ENCODE results near the gene MAPKAP1.

Gene MAPKAP1

DNA sequence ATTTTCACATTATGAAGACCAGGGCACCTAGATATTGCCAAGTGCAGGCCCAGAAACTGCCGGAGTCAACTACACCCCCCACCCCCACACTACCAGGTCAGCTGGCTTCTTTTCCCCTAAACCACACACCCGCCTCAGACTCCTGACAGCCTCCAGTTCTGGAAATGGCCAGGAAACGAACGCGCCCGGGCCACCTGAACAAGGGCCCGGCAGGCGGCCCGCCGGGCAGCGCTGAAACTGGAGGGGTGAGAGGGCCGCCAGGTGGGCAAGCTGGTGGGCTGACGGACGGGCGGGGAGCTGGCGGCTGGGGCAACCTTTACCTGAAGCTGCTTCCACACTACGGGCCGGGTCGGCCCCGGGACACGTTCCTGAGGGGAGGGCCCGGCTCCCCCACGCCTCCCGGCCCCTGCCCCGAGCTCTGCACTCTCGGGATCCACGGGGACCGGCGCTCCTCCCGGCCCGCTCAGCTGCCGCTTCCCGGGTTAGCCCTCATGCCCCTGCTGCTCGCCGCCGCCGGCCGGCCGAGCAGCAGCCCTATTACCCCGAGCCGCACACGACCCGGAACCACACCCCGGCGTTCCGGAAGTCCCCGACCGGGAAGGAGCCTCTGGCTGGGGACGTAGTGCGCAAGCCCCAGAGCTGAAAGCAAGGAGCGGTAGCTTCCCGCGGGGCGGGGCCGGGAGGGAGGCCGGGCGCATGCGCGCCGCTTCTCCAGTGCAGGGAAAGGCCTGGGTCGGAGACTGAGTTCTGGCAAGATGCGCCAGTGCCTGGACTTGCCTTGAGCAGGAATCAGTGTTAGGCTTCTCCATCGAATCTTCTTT, at the start of gene MAPKAP1:
Gene MAPKAP1, minus strand, starts transcription at position 558 of the 821 bp plus-strand sequence. CDS start 34,634 bp downstream, outside the sequence.
- DNase-seq (ENCODE audit: low read depth in 2 of 2): peak; percentile 93 to 95

DNA sequence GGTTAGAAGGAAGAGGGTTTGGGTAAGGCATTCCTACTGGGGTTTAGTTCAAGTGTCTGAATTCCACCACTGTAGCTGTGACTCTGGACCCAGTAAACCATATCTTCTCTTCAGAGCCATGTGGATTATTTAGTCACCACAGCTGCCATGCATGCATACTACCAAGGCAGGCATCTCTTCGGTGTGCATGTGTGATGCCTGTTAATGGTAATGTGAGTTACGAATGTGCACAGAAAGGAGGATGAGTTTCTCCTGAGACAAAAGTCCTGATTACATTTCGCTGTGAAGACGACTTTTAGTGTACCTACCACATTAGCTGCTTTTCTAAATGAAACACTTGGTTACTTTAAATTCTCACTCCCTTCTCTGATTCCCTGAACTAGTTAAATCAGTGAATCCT, 49.5 kb upstream of the MAPKAP1 start:
- no peak for DNase-seq (ENCODE audit: low read depth in 2 of 2)

DNA sequence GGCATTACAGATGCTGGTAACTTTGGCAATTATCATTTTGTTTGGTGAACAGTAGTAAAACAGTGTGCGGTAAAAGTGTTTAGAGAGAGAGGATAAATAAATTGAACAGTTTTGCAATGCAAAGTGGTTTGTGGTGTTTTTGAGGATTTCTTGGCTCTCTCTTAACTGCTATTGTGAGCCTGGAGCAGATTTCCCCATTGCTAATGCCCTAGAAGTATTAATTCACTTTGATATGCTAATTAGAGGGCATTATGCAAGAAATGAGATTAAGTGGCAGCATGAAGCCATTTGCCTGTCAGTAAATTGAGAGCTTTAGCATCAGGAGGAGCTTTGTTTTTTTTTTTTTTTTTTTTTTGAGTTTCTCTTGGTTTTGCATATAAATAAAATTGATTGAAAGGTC, 48.3 kb upstream of the MAPKAP1 start:
- no peak for DNase-seq (ENCODE audit: low read depth in 2 of 2)

DNA sequence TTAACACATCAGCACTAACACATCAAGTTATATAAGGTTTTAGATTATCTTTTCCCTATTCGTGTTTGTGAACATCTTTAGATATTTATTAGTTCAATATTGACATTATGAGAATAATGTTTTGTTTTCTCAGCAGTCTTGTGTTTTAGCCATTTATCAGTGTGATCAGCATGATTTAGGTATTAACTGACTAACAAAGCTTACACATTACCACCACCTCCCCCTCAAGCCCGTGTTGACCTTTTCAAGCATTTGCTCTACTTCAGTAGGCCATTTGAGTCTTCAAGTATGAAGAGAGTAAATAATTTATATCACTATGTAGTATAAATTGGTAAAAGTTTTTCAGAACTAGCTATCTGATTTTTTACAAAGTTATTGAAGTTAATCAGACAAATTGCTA, 47.1 kb upstream of the MAPKAP1 start:
- DNase-seq (ENCODE audit: low read depth in 2 of 2): no peak

DNA sequence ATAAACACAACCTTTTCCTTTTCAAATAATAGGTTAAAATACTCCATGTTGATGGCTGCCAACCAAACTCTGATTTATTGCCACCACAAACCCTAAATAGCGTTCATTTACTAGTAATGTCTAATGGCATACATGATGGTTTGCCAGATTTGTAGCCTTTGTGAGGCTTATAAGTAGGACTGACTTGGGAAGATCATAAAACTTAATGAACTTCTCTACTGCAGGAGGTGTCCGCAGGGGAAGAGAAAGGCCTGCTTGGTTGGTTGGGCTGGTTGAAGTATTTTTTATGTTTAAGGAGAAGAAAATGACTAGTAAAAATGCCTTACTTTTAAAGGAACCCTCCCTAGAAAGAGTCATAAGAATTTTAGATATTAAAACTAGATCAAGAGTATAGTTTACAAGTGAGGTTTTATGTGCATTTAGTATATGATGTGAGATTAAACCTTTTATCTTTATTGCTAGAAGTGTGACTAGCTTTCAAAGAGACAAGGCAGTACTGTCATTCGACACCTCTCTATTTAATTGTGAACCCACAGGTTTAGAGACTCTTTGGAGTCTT, 45.1 kb upstream of the MAPKAP1 start:
- DNase-seq (ENCODE audit: low read depth in 2 of 2): no peak

DNA sequence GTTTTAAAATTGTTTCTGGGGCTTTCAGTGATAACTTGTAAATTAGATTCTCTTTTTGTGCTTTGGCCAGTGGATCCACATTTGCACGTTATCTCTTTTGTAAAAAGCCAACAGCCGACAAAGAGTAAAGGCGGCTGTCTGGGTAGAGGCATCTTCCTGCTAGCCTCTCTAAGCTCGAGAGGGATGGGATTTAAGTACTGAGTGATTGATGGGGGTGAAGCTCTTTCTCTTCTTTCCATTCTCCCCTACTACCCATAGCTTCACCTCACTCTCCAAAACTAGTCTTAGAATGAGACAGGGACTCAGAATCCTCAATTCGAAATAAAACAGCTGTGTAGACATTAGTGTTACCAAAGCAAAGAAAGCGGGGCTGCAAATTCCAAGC, 43.6 kb upstream of the MAPKAP1 start:
- DNase-seq (ENCODE audit: low read depth in 2 of 2): no peak

DNA sequence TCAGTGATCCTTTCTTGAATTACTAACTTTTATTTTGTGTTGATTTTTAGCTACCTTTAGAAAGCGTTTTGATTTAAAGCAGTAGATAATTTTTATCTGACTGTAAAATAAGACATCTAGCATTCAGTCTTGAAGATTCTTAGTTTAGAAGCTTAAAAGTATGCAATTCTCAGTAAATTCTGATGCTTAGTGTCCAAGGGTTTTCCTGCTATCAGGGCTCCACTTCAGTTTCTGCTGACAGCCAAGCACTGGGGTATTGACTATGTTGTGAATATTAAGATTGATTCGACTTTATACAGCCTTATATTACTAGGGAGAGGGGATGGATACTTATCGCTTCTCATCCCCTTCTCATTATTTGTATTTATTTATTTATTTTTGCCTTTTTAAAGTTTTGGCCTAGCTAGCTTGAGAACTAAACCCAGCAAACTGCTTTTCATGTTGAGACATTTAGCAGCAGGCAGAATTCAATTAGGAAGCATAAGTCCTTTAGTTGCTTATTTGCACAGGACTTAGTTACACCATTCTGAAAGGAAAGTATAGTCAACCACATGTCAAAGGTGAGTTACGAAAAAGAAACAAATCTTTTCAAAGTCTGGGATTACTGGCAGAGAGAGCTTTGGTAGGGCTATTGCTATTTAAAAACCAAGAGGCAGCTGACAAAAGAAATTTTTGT, 43.1 kb upstream of the MAPKAP1 start:
- no peak for DNase-seq (ENCODE audit: low read depth in 2 of 2)

DNA sequence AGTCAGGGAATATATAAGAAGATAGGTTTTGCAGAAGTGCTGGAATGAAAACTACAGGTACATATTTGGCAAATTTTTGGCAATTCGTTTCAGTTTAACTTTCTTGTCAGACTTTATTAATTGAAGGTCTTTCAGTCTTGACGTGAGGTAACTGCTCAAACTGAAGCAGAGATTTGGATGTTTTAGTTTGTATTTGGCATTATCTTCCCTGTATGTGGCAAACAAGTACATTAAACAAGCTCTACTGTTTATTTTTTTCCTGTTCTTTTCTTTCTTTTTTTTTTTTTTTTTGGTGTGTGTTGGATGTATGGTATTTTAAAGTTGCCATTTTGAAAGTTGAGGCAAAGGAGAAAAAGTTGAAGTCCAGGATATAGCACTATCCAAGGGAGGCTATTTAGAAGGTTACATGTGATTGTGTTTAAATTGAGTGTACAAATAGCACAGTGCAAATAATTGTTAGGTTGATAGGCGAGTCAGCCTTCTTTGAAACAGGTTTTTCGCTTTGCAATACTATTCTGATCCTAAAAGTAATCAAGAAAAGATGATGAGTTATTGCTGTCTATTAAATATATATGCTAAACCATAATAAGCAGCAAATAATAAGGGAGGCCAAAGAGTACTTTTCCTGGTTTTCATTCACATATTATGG, 42.4 kb upstream of the MAPKAP1 start:
- no peak for DNase-seq (ENCODE audit: low read depth in 2 of 2)

DNA sequence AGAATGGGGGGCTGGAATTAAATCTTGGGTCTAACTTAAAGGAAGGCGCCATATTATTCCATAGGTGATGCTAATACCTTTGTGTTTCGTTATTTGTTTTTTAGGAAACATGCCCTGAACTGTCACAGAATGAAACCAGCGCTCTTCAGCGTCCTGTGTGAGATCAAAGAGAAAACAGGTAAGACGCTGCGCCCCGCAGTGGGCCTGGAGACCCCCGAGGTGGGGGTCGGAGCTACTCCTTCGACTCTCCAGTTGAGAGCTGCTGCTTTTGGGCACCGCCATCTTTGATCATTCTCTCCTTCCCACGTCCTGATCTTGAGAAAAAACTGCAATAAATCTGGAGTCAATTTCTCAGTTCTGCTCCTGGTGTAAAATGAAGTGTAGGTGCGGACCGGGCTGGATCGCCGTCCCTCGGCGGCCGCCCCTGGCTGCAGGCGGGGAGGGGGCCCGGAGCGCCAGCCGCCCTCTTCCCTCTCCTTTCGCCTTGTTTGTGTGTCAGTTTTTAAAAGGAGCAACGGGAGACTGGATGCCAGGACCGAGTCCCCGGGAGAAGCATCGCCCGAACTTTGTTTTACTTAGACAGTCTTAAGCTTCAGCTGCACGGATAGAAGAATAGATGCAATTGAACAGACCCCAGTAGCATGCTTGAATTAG, 41.6 kb upstream of the MAPKAP1 start:
- DNase-seq (ENCODE audit: low read depth in 2 of 2): no peak

DNA sequence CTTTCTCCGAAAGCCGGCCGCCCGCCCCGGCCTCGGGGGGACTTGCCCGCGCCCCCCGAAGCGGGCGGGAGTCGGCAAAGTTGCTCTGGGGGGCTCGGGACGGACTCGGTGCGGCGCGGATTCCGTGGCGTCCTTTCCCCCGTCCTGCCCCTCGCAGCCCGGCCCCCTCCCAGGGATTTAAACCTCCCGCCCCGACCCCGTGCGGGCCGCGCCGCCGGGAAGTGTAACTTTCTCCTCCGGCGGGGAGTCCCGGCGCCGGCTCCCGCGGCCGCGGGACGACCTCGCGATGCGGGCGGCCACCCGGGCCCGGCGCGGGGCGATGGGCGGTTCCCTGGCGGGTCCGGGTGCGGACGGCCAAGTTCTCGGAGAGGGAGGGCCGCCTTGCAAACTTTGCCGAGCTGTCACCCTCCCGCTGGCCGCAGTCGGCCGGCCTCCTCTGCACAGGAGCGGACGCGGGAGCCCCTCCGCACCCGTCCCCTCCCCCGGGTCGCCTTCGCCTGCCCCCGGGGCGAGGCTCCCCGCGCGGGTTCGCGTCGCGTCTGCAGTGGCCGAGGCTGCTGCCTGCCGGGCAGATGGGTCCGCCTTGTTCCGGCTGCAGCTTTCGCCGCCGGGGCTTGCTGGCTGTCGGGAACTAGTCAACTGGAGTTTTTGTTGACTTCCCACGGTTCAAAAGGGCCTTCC, 40.9 kb upstream of the MAPKAP1 start:
- no peak for DNase-seq (ENCODE audit: low read depth in 2 of 2)

DNA sequence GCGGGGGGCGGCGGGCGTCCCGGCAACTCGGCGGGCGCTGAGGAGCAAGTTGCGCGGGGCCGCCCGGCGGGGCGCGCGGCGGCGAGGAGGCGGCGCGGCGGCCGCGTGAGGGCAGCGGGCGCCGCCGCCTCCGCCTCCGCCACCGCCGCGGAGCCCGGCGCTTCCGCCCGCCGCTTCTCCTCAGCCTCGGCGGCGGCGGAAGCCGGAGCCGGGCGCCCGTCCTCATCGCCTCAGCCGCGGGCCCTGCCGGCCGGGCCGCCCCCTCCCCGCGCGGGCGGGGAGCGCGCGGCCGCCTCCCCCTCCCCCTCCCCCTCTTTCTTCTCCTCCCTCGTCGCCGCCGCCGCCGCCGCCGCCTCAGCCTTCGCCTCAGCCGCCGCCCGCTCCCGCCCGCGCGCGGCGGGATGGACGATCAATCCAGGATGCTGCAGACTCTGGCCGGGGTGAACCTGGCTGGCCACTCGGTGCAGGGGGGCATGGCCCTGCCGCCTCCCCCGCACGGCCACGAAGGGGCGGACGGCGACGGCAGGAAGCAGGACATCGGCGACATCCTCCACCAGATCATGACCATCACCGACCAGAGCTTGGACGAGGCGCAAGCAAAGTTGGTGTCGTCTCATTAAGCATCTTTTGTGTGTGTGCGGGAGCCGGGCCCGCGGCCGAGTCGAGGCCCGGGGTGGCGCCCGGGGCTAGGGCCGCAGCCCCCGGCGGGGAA, 40.2 kb upstream of the MAPKAP1 start, which contains the start of gene PBX3:
Gene PBX3, plus strand, starts transcription at position 321 of the 712 bp plus-strand sequence.
- DNase-seq (ENCODE audit: low read depth in 2 of 2): peak; percentile 13 to 14

DNA sequence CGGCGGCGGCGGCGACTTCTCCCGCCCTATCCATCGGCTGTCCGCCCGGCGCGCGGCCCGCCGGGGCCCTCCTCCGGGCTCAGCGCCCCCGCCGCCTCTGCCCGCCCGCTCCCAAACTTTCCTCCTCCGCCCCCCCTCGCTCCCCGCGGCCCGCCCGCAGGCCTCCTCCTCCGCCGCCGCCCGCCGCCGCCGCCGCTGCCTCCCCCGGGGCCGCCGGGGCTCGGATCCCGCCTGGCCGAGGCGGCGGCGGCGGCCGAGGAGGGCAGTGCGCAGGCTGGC, 39.7 kb upstream of the MAPKAP1 start:
- DNase-seq (ENCODE audit: low read depth in 2 of 2): no peak

DNA sequence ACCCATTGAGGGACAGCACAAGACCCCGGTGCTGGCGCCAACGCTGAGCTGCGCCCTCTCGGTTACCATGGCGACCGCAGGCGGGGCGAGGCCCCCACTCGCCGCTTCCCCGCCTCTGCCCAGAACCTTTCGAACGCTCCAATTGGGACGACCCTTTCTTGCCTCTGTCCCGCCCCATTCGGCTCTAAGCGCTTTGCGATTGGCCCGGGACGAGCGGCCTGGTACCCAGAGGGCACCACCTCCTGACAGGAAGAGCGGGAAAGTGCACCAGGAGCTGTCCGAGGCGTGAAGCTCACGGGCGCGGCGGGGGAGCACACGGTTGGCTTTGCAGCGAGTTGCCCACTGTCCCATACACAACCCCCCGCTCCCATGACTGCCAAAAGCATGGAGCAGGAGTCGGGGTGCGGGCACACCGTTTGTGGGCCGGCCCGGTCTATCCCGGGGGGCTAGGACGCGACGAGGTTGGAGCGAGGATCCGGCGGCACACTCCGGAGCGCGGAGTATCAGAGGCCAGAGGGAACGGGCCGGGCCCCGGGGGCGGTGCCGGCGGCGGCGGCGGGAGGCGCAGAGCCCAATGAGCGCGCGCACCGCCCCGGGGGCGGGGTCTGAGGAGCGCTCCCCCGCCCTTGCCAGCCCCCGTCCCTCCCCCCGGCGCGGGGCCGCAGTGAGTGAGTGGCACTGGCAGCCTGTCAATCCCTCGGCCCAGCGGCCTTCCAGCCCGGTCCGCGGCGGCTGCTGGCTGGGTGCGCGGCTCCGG, 39.2 kb upstream of the MAPKAP1 start:
- peak; percentile 89 for DNase-seq (ENCODE audit: low read depth in 2 of 2)

DNA sequence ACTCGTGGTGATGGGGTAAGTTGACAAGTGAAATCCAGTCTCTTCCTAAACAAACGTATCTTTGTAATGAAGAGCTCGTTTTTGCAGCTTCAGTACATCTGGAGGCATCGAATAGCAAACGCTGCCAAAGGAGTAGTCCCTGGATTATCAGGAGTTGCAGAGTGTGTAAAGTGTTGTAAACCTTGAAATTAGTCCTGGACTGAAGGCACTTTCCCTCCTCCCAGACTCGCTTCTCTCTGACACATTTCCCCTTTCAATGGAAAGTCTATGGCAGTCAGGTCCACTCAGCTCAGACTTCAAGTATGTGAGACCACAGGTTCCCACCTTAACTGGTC, 38.6 kb upstream of the MAPKAP1 start:
- no peak for DNase-seq (ENCODE audit: low read depth in 2 of 2)

DNA sequence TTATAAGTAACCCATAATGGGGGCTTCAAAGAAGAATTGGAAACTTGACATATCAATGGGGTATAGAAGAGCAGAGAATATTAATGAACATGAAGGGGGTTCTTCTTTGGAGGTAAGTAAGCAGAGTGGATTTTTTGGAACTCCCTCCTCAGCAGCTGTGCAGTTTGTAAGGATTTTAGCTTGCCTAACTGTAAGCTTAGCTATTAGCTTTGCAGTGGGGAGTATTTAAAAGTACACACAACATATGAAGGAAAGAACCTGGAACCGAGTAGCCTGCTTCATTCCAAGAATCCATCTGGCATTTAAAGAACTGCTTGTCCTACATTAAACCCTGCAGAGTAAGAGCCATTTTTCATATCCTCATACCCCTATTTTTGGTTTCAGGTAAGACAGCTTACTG, 38.0 kb upstream of the MAPKAP1 start:
- no peak for DNase-seq (ENCODE audit: low read depth in 2 of 2)

DNA sequence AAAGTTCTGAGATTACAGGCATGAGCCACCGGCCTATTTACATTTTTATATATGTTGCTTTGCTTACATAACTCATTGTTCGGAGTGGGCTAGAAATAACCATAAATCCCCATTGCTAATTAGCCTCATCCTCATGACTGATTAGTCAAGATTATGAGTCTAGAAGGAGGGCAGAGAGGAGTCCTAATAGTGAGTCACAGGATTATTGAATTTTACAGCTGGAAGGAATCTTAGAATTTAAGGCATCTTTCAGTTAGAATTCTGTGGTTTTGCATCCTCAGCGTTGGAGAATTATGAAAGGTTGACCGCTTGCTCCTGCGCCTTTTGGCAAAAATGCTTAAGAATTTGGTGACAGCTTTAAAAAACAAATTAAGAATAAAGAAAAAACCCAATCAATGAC, 37.6 kb upstream of the MAPKAP1 start:
- DNase-seq (ENCODE audit: low read depth in 2 of 2): no peak

DNA sequence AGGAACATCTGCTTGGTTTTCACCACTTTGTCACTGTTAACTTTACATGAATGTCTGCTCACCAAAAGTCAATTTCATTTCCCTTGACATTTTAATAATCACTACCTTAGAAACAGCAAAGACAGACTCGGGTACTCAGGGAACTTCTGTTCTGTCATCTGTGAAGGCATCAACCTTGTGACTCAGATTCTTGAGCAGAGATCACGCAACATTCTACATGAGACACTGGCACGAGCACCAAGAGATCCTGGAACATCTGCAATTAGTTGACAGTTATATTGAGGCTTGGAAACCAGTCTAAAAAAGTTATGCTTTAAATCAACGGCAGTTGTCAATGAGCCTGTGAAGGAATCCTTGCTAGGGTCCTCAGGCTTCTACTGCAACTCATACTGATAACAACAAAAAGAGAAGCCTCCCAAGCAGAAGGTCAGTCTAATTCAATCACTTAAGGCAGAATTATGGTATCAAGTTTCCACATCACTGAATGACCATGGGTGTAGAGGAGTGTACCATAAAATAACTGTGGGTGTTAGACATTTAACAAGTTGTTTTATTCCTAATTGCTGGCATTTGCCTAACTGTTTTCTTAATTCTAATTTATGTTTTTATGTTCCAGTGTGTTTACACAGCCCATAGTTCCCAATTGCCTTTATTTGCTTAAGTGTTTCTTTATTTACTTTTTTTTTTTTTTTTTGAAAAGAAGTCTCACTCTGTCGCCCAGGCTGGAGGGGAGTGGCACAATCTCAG, 36.8 kb upstream of the MAPKAP1 start:
- DNase-seq (ENCODE audit: low read depth in 2 of 2): no peak

DNA sequence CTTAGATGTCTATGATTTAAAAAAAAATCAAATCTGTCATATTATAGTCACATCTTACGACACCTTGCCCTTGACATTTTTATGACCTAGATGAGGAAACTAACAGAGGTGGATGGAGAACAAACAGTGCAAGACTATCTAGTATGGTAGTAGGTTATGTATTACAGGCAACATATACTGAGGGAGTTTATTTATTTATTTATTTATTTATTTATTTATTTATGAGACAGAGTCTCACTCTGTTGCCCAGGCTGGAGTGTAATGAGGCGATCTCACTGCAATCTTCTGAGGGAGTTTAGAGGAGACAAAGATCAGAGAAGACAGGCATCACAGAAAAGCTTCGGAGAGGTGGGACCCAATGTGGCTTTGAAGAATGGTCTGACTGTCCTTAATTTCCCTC, 35.6 kb upstream of the MAPKAP1 start:
- no peak for DNase-seq (ENCODE audit: low read depth in 2 of 2)

DNA sequence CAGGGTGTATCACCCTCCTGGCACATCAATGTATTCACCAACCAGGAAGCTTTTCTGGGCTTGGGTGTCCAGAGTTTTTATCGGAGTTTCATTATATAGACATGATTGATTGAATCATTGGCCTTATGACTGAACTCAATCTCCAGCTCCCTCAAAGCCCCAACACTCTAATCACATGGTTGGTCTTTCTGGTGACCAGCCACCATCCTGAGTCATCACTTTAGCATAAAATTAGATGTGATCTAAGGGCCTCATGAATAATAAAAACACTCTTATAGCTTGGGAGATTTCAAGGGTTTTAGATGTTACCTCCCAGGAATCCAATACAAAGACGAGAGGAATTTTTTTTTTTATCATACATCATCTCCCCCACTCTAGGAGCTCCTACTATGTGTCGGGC, 32.4 kb upstream of the MAPKAP1 start:
- DNase-seq (ENCODE audit: low read depth in 2 of 2): no peak

DNA sequence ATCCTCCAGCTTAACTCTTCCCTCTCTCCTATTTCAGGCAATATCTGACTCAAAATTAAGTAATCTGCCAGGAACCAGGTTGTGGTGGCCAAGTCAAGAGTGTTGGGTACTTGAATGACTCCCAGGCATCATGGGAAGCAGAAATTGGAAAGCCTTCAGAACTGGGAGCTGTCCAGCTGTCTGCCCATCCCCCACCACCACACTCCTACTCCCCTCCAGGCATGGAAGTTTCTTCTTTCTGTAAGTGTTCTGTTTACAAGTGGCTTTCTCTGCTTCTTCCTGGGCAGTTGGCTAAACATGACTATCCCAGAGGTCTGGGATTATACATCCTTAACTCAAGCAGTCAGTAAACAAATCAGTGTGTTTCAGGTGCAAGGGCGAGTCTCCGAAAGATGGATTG, 25.6 kb upstream of the MAPKAP1 start:
- DNase-seq (ENCODE audit: low read depth in 2 of 2): no peak

All from activated CD4-positive, alpha-beta T cell treated with anti-CD3 and anti-CD28 coated beads for 24 hours (primary cell).